ENCODE measurements around the gene SLC33A1.
A peak's percentile ranks its signal among the peaks of the same experiment; 100 is the strongest.
"Not testable (repeated sequence)": the region's sequence is repeated elsewhere in the genome, so short reads cannot be mapped to it uniquely, and the experiment has no call there.

The SLC33A1 gene

DNA sequence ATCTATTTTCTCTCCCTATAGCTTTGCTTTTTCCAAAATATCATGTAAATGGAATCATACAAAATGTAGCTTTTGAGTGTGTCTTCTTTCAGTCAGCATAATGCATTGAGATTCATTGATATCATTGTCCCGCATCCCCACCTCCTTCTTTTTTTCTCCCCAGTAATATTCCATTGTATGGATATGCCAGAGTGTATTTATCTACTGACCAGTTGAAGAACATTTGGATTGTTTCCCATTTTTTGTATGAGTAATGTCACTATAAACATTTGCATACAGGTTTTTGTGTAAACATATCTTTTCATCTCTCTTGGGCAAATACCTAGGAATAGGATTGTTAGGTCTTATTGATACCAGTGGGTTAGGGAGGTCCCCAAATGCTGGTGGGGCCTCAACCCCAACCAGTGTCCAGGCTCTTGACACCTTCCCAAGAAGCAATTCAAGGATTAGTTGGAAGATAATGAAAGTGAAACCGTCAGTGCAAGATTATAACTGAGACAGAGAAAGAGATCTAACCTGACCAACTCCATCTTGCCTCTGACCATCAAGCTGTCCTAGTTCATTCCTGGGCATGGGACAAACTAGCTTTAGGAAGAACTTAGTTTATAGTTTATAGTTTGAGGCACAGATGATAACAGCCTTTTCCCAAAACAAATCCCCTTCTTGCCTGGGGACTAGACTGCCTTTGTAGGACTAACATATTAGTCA is 7.4 kb upstream of the SLC33A1 start:
- DNase-seq: no peak

- not testable (repeated sequence) for DNase-seq
Observed at GRCh38 chr3:155860424-155860823, 6.2 kb upstream of the SLC33A1 start.

GRCh38 chr3:155859859-155860258 is 5.6 kb upstream of the SLC33A1 start:
- no peak for DNase-seq

- peak in 1 of 2 donors; percentile 39 for DNase-seq
Observed at GRCh38 chr3:155853214-155854140, 750 bp downstream of the SLC33A1 start.

DNA sequence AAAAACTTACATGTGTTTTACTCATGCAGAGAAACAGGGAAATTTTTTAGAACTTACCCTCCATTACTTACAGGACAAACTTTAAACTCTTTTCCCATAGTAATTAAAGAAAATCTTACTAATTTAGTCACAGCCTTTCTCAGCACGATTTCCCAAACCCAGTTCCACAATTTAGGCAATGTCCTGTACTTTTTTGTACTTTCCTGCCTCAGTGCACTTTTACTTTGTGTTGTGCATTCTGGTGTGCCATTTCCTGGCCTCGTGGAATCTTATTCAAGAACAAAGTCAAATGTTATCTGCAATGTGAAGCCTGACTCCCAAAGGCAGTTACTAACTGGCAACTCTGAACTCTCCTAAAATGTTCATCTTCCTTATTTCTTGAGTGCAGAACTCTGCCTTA is 1.9 kb downstream of the SLC33A1 start:
- DNase-seq: no peak

- DNase-seq: not testable (repeated sequence)
Observed at GRCh38 chr3:155849404-155849803, 4.8 kb downstream of the SLC33A1 start.

GRCh38 chr3:155847993-155848392 is 6.2 kb downstream of the SLC33A1 start:
- DNase-seq: no peak

DNA sequence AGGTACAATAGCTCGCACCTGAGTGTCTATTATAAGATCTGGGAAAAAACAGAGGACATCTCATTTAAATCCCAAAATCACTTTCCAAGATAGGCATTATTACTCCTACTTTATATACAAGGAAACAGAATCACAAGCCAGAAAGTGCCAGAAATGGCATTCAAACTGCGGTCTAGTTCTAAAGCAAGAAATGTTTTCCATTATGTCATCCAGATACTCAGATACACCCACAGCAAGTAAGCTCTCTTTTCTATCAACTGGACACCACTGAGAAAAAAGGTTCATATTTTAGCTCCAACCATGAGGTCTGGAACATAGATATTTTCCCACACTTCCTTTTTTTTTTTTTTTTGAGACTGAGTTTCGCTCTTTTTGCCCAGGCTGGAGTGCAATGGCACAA is 8.1 kb downstream of the SLC33A1 start:
- DNase-seq: no peak

DNA sequence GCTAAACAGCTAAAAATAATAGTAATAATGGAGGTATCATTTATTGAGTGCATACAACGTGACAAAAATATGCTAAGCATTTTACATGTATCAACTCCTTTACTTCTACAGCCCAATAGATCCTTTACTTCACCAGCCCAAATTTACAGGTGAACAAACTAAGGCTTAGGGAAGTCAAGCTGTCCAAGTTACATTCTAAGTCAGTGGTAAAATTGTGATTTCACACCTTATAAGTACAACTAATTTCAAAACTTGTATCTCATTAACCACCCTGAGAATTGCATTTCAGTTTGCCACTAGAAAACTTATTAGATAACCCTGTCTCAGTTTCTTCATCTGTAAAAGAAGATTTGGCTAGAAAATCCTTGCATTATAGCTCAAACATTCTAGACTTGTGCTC is 10.7 kb downstream of the SLC33A1 start:
- no peak for DNase-seq

DNA sequence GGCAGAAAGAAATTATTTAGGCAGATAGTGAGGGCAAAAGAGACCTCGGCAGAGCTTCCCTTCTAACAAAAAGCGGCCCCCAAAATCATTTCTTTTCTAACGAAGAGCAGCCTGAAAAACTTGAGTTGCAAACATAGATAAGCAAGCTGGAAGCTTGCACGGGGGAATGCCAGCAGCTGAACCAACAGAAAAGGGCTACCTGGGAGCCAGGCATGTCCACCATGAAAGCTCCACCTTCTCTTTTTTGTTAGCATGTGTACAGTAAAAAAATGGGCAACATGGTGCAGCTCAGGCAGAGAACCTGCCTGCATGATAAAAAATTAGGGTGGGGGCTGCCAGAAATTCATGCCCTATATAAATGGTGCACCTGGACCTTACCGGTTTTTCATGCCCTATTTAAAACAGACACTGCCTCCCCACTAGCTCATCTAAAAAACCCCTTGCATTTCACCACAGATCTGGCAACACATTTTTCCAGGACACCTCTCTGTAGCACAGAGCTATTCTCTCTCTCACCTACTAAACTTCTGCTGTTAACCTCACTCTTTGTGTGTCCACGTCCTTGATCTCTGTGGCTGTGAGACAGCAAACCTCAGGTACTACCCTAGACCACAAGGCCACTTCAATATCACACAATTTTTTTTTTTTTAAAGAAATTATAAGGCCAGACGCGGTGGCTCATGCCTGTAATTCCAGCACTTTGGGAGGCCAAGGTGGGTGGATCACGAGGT is 18.7 kb downstream of the SLC33A1 start:
- no peak for DNase-seq

DNA sequence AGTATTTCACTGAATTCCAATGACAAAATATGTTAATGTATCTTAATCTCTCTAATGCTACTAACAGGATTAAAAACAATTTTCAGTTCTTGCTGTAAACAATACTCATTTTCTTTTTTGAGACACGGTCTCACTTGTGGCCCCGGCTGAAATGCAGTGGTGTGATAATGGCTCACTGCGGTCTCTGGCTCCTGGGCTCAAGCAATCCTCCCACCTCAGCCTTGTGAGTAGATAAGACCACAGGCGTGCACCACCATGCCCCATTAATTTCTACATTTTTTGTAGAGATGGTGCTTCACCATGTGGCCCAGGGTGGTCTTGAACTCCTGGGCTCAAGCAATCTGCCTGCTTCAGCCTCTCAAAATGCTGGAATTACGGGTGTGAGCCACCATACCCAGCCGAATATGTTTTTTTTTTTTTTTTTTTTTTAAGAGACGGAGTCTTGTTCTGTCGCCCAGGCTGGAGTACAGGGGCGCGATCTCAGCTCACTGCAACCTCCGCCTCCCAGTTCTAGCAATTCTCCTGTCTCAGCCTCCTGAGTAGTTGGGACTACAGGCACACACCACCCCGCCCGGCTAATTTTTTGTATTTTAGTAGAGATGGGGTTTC is 25.6 kb downstream of the SLC33A1 start:
- DNase-seq: not testable (repeated sequence)

DNA sequence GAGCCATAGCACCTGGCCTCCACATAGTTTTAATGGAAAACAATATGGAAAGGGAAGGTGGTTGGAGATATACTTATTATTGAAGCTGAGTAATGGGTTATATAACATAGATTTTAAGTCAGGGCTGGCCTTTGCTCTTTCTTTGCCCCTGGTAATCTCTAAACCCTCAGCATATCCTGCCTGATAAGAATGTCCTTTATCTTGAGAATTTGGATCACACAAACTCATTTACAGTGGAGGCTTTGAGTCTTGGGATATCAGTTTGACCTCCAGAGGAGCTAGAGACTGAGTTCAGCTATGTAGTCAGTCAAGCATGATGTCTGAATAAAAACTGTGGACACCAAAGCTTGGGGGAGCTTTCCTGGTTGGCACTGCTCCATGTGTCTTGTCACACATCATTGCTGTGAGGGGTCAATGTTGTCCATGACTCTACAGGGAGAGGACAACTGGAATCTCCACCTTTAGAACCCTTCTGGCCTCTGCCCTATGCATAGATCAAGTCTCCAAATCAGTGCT is 39.1 kb downstream of the SLC33A1 start:
- no peak for DNase-seq

DNA sequence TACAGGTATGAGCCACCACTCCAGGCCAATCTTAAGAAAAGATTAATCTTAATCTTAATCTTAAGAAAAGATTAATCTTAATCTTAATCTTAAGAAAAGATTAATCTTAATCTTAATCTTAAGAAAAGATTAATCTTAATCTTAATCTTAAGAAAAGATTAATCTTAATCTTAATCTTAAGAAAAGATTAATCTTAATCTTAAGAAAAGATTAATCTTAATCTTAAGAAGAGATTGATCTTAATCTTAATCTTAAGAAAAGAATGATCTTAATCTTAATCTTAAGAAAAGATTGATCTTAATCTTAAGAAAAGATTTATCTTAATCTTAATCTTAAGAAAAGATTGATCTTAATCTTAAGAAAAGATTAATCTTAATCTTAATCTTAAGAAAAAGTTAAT is 41.0 kb downstream of the SLC33A1 start:
- DNase-seq: not testable (repeated sequence)

- DNase-seq: no peak
Observed at GRCh38 chr3:155809181-155809580, 45.0 kb downstream of the SLC33A1 start.

DNA sequence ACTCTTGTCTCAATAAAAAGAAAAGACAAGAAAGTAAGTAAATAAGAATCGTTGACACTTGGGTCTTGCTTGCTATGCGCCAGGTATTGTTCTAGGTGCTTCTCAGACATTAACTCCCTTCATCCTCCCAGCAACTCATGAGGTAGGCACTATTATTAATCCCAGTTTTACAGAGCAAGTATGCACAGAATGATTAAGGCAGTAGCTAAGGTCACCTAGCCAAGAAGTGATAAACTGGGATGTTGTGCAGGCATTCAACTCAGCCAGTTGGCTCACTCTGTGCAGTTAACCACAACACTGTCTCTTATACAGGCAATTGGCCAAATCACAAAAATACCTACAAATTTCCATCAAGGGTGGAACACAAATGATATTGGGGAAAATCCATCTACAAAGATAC is 46.4 kb downstream of the SLC33A1 start:
- DNase-seq: no peak

- DNase-seq: peak; percentile 50 to 67
Observed at GRCh38 chr3:155805802-155806618, 48.2 kb downstream of the SLC33A1 start, which contains the start of gene C3orf33. TSS of gene C3orf33 (minus strand) at chr3:155806278. CDS start at chr3:155806252, 26 bp downstream.

GRCh38 chr3:155805204-155805801 is 48.9 kb downstream of the SLC33A1 start:
- DNase-seq: no peak

DNA sequence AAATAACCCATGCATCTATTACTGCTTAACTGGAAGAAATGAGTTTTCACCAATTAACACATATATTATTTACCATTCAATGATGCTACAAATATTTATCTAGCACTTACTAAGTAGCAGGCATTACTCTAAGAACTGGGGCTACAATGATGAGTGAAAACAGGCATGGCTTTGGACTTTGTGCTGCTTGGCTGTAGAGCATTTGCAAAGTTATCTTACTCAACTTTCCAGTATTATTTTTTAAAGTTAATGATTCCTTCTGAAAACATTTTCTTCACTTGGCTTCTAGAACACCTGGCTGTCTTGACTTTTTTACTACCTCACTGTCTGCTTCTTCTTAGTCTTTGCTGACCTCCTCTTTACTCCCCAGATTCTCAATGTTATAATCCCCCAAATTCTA is 49.9 kb downstream of the SLC33A1 start:
- DNase-seq: no peak

DNA sequence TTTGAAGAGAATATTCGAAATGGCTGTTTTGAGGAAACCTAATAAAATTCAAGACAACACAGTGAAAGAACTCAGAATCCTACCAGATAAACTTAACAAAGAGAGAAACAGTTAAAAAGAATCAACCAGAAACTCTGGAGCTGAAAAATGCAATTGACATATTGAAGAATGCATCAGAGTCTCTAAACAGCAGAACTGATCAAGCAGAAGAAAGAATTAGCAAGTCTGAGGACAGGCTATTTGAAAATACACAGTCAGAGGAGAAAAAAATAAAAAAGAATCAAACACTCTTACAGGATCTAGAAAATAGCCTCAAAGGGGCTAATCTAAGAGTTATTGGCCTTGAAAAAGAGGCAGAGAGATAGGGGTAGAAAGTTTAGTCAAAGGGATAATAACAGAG is 61.7 kb downstream of the SLC33A1 start:
- DNase-seq: no peak

DNA sequence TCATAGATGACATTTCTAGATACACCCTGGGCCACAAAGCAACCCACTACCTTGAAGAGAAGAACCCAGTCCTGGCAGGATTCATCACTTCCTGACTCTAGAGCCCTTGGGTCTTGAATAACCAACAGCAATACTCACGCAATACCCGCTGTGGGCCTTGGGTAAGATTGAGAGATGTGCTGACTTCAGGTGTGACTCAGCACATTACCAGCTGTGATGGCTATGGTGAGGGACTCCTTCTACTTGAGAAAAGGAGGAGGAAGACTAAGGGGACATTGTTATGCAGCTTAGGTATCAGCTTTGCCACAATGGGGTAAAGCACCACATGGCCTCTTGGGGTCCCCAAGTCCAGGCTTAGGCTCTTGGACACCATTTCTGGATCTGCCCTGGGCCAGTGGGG is 63.0 kb downstream of the SLC33A1 start:
- no peak for DNase-seq

GRCh38 chr3:155790272-155790925 is 63.8 kb downstream of the SLC33A1 start:
- DNase-seq: no peak
